Tibial nerve (tissue), 4 donors: ENCODE measurements around the gene GRHL1. TPM values are rescaled to one million over a fixed set of nuclear protein-coding genes. Genes with fewer than 3 reads are reported as not detected.
"Not testable (repeated sequence)": the region's sequence is repeated elsewhere in the genome, so short reads cannot be mapped to it uniquely, and the experiment has no call there.

Experiments
- DNase-seq, 2 donors: peaks; one replicate each; pipeline ENCODE4 v3.0.0-alpha.2; 2019; ENCODE audit warnings: low spot score in 2 of 2
- H3K27ac ChIP-seq, 4 donors: fragments of 200-600 bp; sonication (generic) in 3 of 4; one replicate each; pipeline ENCODE4 v1.5.1; 2017 to 2019; ENCODE audit warnings: mild to moderate bottlenecking in 1 of 4
- H3K27me3 ChIP-seq, 2 donors: fragments of 200-600 bp; sonication (generic) in 1 of 2; one replicate each; pipeline versions ENCODE4 v1.5.1 to v1.6.0; 2017 to 2019
- H3K36me3 ChIP-seq, 3 donors: fragments of 200-600 bp; sonication (generic); one replicate each; pipeline ENCODE4 v1.5.1; 2018 to 2019
- H3K4me1 ChIP-seq, 4 donors: fragments of 200-600 bp; sonication (generic) in 3 of 4; one replicate each; pipeline ENCODE4 v1.5.1; 2017 to 2019
- H3K4me3 ChIP-seq, 4 donors: fragments of 200-600 bp; sonication (generic) in 3 of 4; one replicate each; pipeline ENCODE4 v1.5.1; 2017 to 2019; ENCODE audit warnings: mild to moderate bottlenecking in 1 of 4, moderate library complexity in 1 of 4
- H3K9me3 ChIP-seq, 4 donors: fragments of 200-600 bp; sonication (generic) in 3 of 4; one replicate each; pipeline ENCODE4 v1.5.1; 2017 to 2019
- CTCF ChIP-seq, 5 experiments: fragments of 200-600 bp in 3 of 5; fragments of 450-650 bp in 2 of 5; sonication (generic) in 3 of 5; IDR thresholded peaks; one replicate each; pipeline ENCODE4 v1.5.1; 2016 to 2019; ENCODE audit warnings: antibody characterized with exemption in 5 of 5, mild to moderate bottlenecking in 3 of 5, moderate library complexity in 2 of 5
- EP300 ChIP-seq, 2 donors: sonication (generic); formaldehyde crosslinking; IDR thresholded peaks; one replicate each; pipeline ENCODE4 v1.6.1; 2017; ENCODE audit warnings: antibody characterized with exemption in 2 of 2, mild to moderate bottlenecking in 1 of 2
- POLR2A ChIP-seq, 2 donors: fragments of 450-650 bp; IDR thresholded peaks; one replicate each; pipeline ENCODE4 v1.6.1; 2017; ENCODE audit warnings: antibody characterized with exemption in 2 of 2, mild to moderate bottlenecking in 2 of 2, moderate library complexity in 2 of 2
- WGBS, 2 donors: methylation state at CpG; one replicate each; pipeline ENCODE4 v1.1.5; 2018; 5-methylcytosine and 5-hydroxymethylcytosine counted together
- total RNA-seq, 4 donors: library from RNA; depleted of rRNA; stranded (reverse); fragments of >200 nt; gene quantifications; one replicate each; pipeline ENCODE4 v1.1.0, GENCODE V29; 2016

The GRHL1 gene
- total RNA-seq, 4 donors from 2014 or later: 0.66 to 4.2 (median 2.3) TPM; not detected in 1

GRCh38 chr2:10012963-10013461 lies 61.5 kb downstream of the GRHL1 start:
- H3K4me3 ChIP-seq: no peak overlapping the region
- H3K4me1 ChIP-seq: peaks cover 0 to 28% (median 18%) of the 10 kb centered on the region in 4 donors
- DNase-seq: peak in 1 of 2 donors; percentile 12
- WGBS, 2 donors: 90 to 92% methylated on average over 29 of the region's 29 CpGs
- no peaks in the 10 kb centered on the region for H3K36me3 ChIP-seq
- TF ChIP-seq EP300 (IDR thresholded peaks at IDR 0.05) (no peak), POLR2A (IDR thresholded peaks at IDR 0.05) (no peak), CTCF (IDR thresholded peaks at IDR 0.05) (no peak)
- no peak overlapping the region for H3K27ac ChIP-seq
- peaks cover 0 to 4% (median 0%) of the 10 kb centered on the region in 4 donors for H3K9me3 ChIP-seq
- H3K27me3 ChIP-seq: no peaks in the 10 kb centered on the region

GRCh38 chr2:10013651-10014417 lies 62.3 kb downstream of the GRHL1 start:
- 92 to 93% methylated on average over 43 of the region's 43 CpGs for WGBS, 2 donors
- H3K27me3 ChIP-seq, H3K27ac ChIP-seq, H3K4me3 ChIP-seq, H3K9me3 ChIP-seq, H3K36me3 ChIP-seq: not testable (repeated sequence)
- peak in 1 of 2 donors; percentile 2 for DNase-seq
- peaks cover 0 to 21% (median 15%) of the 10 kb centered on the region in 4 donors for H3K4me1 ChIP-seq

- Histone ChIP-seq H3K27me3 (no peaks in the 10 kb centered on the region), H3K4me3 (no peak overlapping the region), H3K9me3 (peaks cover 0 to 4% (median 0%) of the 10 kb centered on the region in 4 donors), H3K36me3 (no peaks in the 10 kb centered on the region), H3K27ac (no peak overlapping the region), H3K4me1 (peaks cover 0 to 13% (median 11%) of the 10 kb centered on the region in 4 donors)
- TF ChIP-seq CTCF (IDR thresholded peaks at IDR 0.05): no peak
- no peak for TF ChIP-seq EP300 (IDR thresholded peaks at IDR 0.05)
- no peak for TF ChIP-seq POLR2A (IDR thresholded peaks at IDR 0.05)
- DNase-seq: no peak
- WGBS, 2 donors: 88 to 89% methylated on average over 42 of the region's 42 CpGs
These were observed 63.1 kb downstream of the GRHL1 start for GRCh38 chr2:10014418-10015190.

GRCh38 chr2:10015376-10015989 lies 64.0 kb downstream of the GRHL1 start:
- not testable (repeated sequence) for H3K36me3 ChIP-seq, H3K9me3 ChIP-seq, H3K27ac ChIP-seq, DNase-seq, H3K27me3 ChIP-seq, H3K4me3 ChIP-seq, H3K4me1 ChIP-seq
- 91 to 95% methylated on average over 44 of the region's 44 CpGs for WGBS, 2 donors

- 91 to 92% methylated on average over 35 of the region's 35 CpGs for WGBS, 2 donors
- Histone ChIP-seq H3K4me1 (no peaks in the 10 kb centered on the region), H3K36me3 (no peaks in the 10 kb centered on the region), H3K27me3 (no peaks in the 10 kb centered on the region), H3K27ac (no peak overlapping the region), H3K4me3 (no peak overlapping the region), H3K9me3 (peaks cover 0 to 4% (median 0%) of the 10 kb centered on the region in 4 donors)
- no peak for DNase-seq
- TF ChIP-seq POLR2A (IDR thresholded peaks at IDR 0.05) (no peak), EP300 (IDR thresholded peaks at IDR 0.05) (no peak), CTCF (IDR thresholded peaks at IDR 0.05) (no peak)
These were observed 64.7 kb downstream of the GRHL1 start for GRCh38 chr2:10016001-10016801.
